ENCODE results near the gene LAMA3.

Gene LAMA3

DNA sequence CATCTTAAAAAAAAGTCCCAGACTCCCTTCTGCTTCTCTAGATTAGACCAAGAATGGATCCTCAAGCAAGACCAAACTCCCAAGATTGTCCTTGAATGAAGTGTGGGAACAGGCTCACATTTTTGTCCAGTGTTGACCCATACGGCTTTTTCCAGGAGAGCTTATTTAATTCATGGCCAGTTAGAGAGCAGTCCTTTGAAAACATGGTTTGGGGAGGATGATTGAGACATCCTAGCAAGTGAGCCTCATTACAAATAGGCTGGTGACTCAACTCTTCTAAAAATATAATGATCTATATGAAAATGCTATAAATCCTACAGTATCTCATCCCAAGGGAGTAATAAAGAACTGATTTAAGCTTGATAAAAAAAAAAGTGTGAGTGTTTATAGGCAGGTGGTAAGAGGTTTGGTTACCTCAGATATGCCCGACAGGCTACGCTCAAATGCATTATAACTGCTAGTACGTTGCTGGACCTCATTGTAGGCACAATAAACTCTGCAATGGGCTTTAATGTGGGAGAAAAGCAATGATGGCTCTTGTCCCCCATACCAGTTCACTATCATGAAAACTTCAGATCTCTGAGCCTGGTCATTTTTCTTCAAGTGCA, 43.6 kb upstream of the LAMA3 start:
- no peak for TF ChIP-seq ZFX (IDR thresholded peaks at IDR 0.05)
- TF ChIP-seq, protein P1, sequence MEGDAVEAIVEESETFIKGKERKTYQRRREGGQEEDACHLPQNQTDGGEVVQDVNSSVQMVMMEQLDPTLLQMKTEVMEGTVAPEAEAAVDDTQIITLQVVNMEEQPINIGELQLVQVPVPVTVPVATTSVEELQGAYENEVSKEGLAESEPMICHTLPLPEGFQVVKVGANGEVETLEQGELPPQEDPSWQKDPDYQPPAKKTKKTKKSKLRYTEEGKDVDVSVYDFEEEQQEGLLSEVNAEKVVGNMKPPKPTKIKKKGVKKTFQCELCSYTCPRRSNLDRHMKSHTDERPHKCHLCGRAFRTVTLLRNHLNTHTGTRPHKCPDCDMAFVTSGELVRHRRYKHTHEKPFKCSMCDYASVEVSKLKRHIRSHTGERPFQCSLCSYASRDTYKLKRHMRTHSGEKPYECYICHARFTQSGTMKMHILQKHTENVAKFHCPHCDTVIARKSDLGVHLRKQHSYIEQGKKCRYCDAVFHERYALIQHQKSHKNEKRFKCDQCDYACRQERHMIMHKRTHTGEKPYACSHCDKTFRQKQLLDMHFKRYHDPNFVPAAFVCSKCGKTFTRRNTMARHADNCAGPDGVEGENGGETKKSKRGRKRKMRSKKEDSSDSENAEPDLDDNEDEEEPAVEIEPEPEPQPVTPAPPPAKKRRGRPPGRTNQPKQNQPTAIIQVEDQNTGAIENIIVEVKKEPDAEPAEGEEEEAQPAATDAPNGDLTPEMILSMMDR (conservative IDR thresholded peaks at IDR 0.05) = no peak
- H3K27ac ChIP-seq = no peak overlapping the region

DNA sequence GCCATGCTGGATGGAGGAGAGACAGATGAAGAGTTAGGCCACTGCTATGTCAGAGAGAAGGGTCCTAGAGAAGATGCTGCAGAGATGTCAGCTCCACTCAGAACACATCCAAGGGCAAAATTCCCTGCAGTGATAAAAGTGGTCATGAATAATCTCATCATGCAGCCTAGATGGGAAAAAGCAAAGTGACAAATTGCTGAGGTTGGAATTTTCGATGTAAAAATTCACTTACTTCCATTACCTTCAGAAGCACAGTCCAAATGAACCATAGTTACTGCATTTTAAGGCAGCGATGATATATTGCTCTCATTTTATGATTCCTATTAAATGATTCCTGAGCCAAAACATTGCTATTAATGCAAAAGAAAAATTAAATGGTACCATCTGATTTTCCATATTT, 43.0 kb upstream of the LAMA3 start:
- TF ChIP-seq, protein P1 (conservative IDR thresholded peaks at IDR 0.05) = no peak
- no peak for TF ChIP-seq ZFX (IDR thresholded peaks at IDR 0.05)
- no peak overlapping the region for H3K27ac ChIP-seq

DNA sequence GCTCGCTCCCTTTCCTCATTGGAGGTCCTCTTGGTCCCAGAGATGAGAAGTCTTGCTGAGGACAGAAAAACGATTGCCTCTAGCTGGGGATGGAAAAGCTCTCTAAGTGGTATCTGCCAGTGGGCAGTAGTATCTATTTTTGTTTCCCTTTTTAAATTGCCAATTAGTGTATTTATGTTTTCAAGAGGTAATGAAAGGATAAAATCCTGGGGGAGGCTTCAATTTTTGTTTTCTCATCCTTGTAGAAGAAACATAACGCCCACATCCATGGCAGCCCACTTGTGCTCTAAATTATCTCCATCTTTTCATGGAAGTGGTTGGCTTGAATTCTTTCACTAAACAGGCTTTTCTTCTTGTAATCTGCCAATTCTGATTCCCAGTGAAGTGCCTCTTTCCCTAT, 40.8 kb upstream of the LAMA3 start:
- TF ChIP-seq, protein P1 (conservative IDR thresholded peaks at IDR 0.05) = no peak
- TF ChIP-seq ZFX (IDR thresholded peaks at IDR 0.05) = no peak
- H3K27ac ChIP-seq = no peak overlapping the region

DNA sequence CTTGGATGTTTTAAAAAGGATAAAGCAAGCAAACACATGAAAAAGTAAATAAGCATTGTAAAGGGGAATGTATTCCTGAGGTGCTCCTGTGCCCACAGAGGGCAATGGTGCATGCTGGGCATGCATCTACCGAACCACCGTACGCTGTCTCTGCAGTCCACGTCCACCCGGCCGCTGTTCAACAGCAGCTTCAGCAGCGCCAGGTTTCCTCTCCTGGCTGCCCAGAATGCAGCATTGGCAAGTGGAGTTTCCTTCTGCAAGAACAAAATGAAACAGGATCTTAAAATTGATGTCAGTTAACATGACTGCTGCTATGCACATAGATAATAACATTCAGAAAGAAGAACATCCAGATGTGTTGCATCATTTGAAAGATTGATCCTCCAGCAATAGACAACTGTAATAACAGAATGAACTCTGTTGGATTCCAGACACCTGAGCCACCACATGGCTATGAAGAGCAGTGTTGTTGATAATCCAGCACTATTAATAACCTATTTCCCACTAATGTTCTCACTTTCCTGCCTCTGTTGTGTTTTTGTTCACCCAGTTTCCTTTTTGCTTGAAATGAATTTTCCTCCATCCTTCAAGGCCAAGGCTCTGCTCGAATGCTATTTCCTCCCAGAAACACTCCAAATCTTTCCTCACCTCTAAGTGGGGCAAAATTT, 40.2 kb upstream of the LAMA3 start:
- no peak overlapping the region for H3K27ac ChIP-seq
- no peak for TF ChIP-seq ZFX (IDR thresholded peaks at IDR 0.05)
- TF ChIP-seq, protein P1 (conservative IDR thresholded peaks at IDR 0.05) = no peak

DNA sequence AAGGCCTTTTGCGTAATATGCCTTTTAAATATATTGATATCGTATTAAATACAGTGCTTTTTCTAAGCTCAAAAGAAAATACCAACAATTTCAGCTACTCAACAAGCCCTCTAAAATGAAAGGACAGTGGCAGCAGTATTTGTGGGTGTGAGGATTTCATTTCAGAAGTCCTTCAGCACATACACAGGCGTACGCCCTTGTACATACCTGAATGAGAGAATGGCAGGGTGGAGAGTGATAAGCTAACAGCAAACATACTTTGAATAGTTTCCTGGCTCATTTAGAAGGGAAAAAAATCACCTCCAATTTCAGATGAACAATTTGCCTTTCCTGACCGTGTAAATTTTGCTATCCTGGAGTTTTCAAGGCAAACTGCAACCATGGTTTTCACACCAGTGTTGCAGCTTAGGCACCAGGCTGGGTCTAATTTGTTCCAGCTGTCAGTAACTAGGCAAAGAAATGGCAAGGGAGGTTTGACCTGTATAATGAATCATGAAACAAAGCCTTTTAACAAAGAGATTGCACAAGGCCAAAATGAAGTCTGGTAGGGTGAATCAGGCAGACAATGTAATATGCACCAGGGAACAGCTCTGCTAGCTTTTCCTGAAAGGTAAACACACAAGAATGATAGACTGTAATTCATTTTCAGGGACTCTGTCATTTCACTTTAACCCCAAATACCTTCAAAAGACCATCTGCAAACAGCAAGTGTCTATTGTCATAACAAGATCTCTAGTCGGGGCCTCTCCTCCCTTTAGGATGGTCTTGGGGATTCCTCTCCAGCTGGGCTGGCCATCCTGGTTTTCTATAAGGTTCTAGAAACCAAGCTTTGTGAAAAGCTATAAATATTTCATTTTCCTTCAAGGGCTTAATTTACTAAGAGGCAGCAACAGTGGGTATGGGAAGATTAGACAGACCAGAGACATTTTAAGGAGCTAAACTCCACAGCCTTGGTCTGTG, 38.0 kb upstream of the LAMA3 start:
- H3K27ac ChIP-seq = no peak overlapping the region

DNA sequence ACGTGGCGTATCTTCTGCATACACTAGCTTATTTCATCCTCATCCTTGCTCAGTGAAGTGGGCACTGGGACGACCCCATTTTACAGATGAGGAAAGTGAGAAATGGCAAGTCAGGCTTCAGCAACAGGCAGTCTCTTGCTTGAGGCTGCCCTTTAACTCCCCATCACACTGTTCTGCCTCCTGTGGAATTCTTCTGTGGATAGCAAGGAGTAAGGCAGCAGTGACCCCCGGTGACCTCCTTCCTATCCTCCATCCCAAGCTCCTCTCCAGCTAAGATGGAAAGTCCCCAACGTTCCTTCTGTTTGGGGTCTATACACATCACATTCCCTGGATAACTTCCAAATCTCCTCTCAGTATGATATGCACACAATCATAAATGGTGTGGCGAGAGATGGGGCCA, 37.0 kb upstream of the LAMA3 start:
- TF ChIP-seq, protein P1 (conservative IDR thresholded peaks at IDR 0.05) = no peak
- no peak for TF ChIP-seq ZFX (IDR thresholded peaks at IDR 0.05)
- H3K27ac ChIP-seq = no peak overlapping the region

More for the DNA sequence above, 38.0 kb upstream of the LAMA3 start:
- TF ChIP-seq, protein P1 (conservative IDR thresholded peaks at IDR 0.05) = no peak
- no peak for TF ChIP-seq ZFX (IDR thresholded peaks at IDR 0.05)

DNA sequence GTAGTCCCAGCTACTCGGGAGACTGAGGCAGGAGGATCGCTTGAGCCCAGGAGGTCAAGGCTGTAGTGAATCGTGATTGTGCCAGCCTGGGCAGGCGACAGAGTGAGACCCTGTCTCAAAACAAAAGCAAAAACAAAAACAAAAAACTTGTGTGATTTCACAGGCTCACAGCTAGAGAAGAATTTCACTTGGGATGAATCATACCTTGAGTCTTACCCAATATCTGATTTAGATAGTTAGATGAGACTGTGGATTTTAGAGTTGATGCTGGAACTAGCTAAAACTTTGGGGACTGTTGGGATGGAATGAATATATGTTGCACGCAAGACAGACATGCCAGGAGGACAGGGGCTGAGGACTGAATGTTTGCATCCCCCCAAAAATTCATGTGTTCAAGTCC, 31.0 kb upstream of the LAMA3 start:
- H3K27ac ChIP-seq = no peak overlapping the region
- TF ChIP-seq, protein P1 (conservative IDR thresholded peaks at IDR 0.05) = no peak
- TF ChIP-seq ZFX (IDR thresholded peaks at IDR 0.05) = no peak

Measured in C4-2B (cell line).